Measurements from ENCODE around the gene ZFHX2. TPM values are rescaled to one million over a fixed set of nuclear protein-coding genes. Genes with fewer than 3 reads are reported as not detected.

Gene ZFHX2
- total and polyA plus RNA-seq, 2 of the 13 experiments (the other 11 are each of a cell fraction or from before 2014, with no cell fraction given), result 0.17 to 0.44 TPM

- no peak for TF ChIP-seq GPBP1L1 (CRISPR knock-in tag; IDR thresholded peaks at IDR 0.05)
- TF ChIP-seq HMG20B (CRISPR knock-in tag; conservative IDR thresholded peaks at IDR 0.05), result no peak
- no peak for TF ChIP-seq ZNF282 (IDR thresholded peaks at IDR 0.05; ENCODE audit: partially characterized antibody)
- no peak for TF ChIP-seq GRHL1 (CRISPR knock-in tag; conservative IDR thresholded peaks at IDR 0.05)
- no peak for TF ChIP-seq ZNF281 (CRISPR knock-in tag; IDR thresholded peaks at IDR 0.05; ENCODE audit: borderline replicate concordance)
- TF ChIP-seq ZNF557 (CRISPR knock-in tag; IDR thresholded peaks at IDR 0.05), result no peak
- TF ChIP-seq ZSCAN30 (CRISPR knock-in tag; IDR thresholded peaks at IDR 0.05), result no peak
- TF ChIP-seq RERE (CRISPR knock-in tag; IDR thresholded peaks at IDR 0.05; ENCODE audit: low read depth), result no peak
- no peak for TF ChIP-seq CHCHD3 (CRISPR knock-in tag; IDR thresholded peaks at IDR 0.05)
- no peak; the same call in 1 of the 2 replicates for TF ChIP-seq ZNF44 (CRISPR knock-in tag; IDR thresholded peaks at IDR 0.05)
- peak; percentile 30 for TF ChIP-seq ZNF235 (CRISPR knock-in tag; IDR thresholded peaks at IDR 0.05; ENCODE audit: borderline replicate concordance)
- TF ChIP-seq HNF1A (IDR thresholded peaks at IDR 0.05; ENCODE audit: low read depth), result no peak
- no peak for TF ChIP-seq HNF1A (CRISPR knock-in tag; IDR thresholded peaks at IDR 0.05; ENCODE audit: borderline replicate concordance)
Observed at GRCh38 chr14:23556700-23557440, 5.3 kb upstream of the ZFHX2 start (continued).

Measured in HepG2 (cell line).